Natural killer cell (primary cell): ENCODE results near the gene MYO16. TPM values are rescaled to one million over a fixed set of nuclear protein-coding genes. Genes with fewer than 3 reads are reported as not detected.

Experiments used
- ATAC-seq, 3 donors: fragments of 150-1000 bp in 2 of 3; fragments of 200-7000 bp in 1 of 3; cut with Tn5 transposase; 1 replicate in 1 of 3; 2 replicates in 2 of 3; pipeline ENCODE4 v1.10.0; 2021; ENCODE audit warnings: mild to moderate bottlenecking in 2 of 3, moderate library complexity in 2 of 3
- DNase-seq, 2 donors: peaks; one replicate each; pipeline versions ENCODE4 v3.0.0 to v3.0.0-alpha.2; 2013 to 2021; ENCODE audit warnings: mixed read lengths in 1 of 2
- H3K27ac ChIP-seq: one replicate; pipeline ENCODE4 v1.5.1; 2013; ENCODE audit warnings: mild to moderate bottlenecking, low read length
- H3K27me3 ChIP-seq: one replicate; pipeline ENCODE4 v1.6.1; 2013; ENCODE audit warnings: low read length; ENCODE audit not compliant: control insufficient read depth, insufficient read depth
- H3K36me3 ChIP-seq: one replicate; pipeline ENCODE4 v1.6.1; 2013; ENCODE audit warnings: low read length; ENCODE audit not compliant: control insufficient read depth, insufficient read depth
- H3K4me1 ChIP-seq: one replicate; pipeline ENCODE4 v1.6.1; 2013; ENCODE audit warnings: low read length; ENCODE audit not compliant: control insufficient read depth, insufficient read depth
- H3K4me3 ChIP-seq: one replicate; pipeline ENCODE4 v1.5.1; 2013; ENCODE audit warnings: low read length
- H3K9me3 ChIP-seq: one replicate; pipeline ENCODE4 v1.6.1; 2013; ENCODE audit warnings: low read length; ENCODE audit not compliant: control insufficient read depth, insufficient read depth
- H3K27ac Mint-ChIP-seq, 2 donors: one replicate each; pipeline ENCODE4 v1.8.0; 2022; ENCODE audit warnings: mild to moderate bottlenecking in 2 of 2, mixed read lengths in 2 of 2, moderate library complexity in 1 of 2
- H3K27me3 Mint-ChIP-seq, 2 donors: one replicate each; pipeline ENCODE4 v1.8.0; 2022; ENCODE audit warnings: low read depth in 2 of 2, mixed read lengths in 2 of 2
- H3K36me3 Mint-ChIP-seq: one replicate; pipeline ENCODE4 v1.8.0; 2022; ENCODE audit warnings: mixed read lengths
- H3K4me1 Mint-ChIP-seq, 2 donors: one replicate each; pipeline ENCODE4 v1.8.0; 2022; ENCODE audit warnings: mixed read lengths in 2 of 2
- H3K4me3 Mint-ChIP-seq: one replicate; pipeline ENCODE4 v1.8.0; 2022; ENCODE audit warnings: mild to moderate bottlenecking, moderate library complexity, mixed read lengths
- H3K9me3 Mint-ChIP-seq, 2 donors: one replicate each; pipeline ENCODE4 v1.8.0; 2022; ENCODE audit warnings: mixed read lengths in 2 of 2
- CTCF ChIP-seq: fragments of 200-600 bp; IDR thresholded peaks from one replicate; pipeline ENCODE4 v1.8.0; 2022; ENCODE audit warnings: antibody characterized with exemption
- WGBS: methylation state at CpG from one replicate; pipeline ENCODE4 v1.1.7; 2013; ENCODE audit warnings: missing lambda C conversion rate; ENCODE audit not compliant: insufficient coverage; 5-methylcytosine and 5-hydroxymethylcytosine counted together
- intact Hi-C: fragments of 100-400 bp; cut with micrococcal nuclease; formaldehyde crosslinking; loops from one replicate; pipeline ENCODE4 v1.14.2; 2022
- total RNA-seq, 4 donors: library from RNA; stranded (reverse); fragments of 120-200 nt in 1 of 4; gene quantifications; one replicate each; pipeline versions ENCODE4 v1.2.3 to v1.2.4, GENCODE V29; 2013 to 2022

The MYO16 gene
- under 1 TPM in 1 of 3 donors, not detected in 2; 0.28 TPM for total RNA-seq
- total RNA-seq (2013): 0.07 TPM

GRCh38 chr13:108629181-108629752 lies at the start of gene MYO16:
Gene MYO16, plus strand, starts transcription at chr13:108629611. Its CDS starts 234 bp downstream, at chr13:108629845.
- intact Hi-C loops: no loop called here
- no peaks in the 10 kb centered on the region for H3K4me1 ChIP-seq
- ATAC-seq (no peak), DNase-seq (no peak)
- no peaks in the 10 kb centered on the region for H3K27me3 ChIP-seq
- no peak within 1 kb of the TSS for H3K4me3 ChIP-seq
- Mint-ChIP-seq H3K4me3 (no peak within 1 kb of the TSS), H3K9me3 (peaks cover 3 to 4% of the 10 kb centered on the region in 2 donors), H3K36me3 (no peaks in the 10 kb centered on the region), H3K4me1 (no peaks in the 10 kb centered on the region), H3K27ac (no peak within 1 kb of the TSS), H3K27me3 (no peaks in the 10 kb centered on the region)
- H3K9me3 ChIP-seq: no peaks in the 10 kb centered on the region
- no peaks in the 10 kb centered on the region for H3K36me3 ChIP-seq
- WGBS: 58% methylated on average over 11 of the region's 11 CpGs
- TF ChIP-seq CTCF: no peak
- H3K27ac ChIP-seq: no peak within 1 kb of the TSS

GRCh38 chr13:108586826-108587225 lies 42.6 kb upstream of the MYO16 start:
- peaks cover 2% of the 10 kb centered on the region for H3K9me3 ChIP-seq
- H3K27ac Mint-ChIP-seq: no peak overlapping the region
- no peak for TF ChIP-seq CTCF
- WGBS: 88% methylated on average over 3 of the region's 3 CpGs
- intact Hi-C loops: no loop called here
- no peak for DNase-seq
- no peak for ATAC-seq
- H3K4me3 Mint-ChIP-seq: no peak overlapping the region
- H3K27me3 ChIP-seq: no peaks in the 10 kb centered on the region
- no peaks in the 10 kb centered on the region for H3K4me1 ChIP-seq
- no peaks in the 10 kb centered on the region for H3K36me3 ChIP-seq
- H3K36me3 Mint-ChIP-seq: no peaks in the 10 kb centered on the region
- H3K27ac ChIP-seq: no peak overlapping the region
- H3K4me3 ChIP-seq: no peak overlapping the region
- H3K9me3 Mint-ChIP-seq: peaks cover 7 to 9% of the 10 kb centered on the region in 2 donors
- H3K4me1 Mint-ChIP-seq: no peaks in the 10 kb centered on the region
- no peaks in the 10 kb centered on the region for H3K27me3 Mint-ChIP-seq

- H3K4me3 ChIP-seq: no peak overlapping the region
- DNase-seq: no peak
- peaks cover 2% of the 10 kb centered on the region for H3K9me3 ChIP-seq
- TF ChIP-seq CTCF: no peak
- H3K9me3 Mint-ChIP-seq: peaks cover 6 to 7% of the 10 kb centered on the region in 2 donors
- H3K4me1 Mint-ChIP-seq: no peaks in the 10 kb centered on the region
- no peaks in the 10 kb centered on the region for H3K27me3 ChIP-seq
- H3K27ac ChIP-seq: no peak overlapping the region
- H3K4me3 Mint-ChIP-seq: no peak overlapping the region
- no peak for ATAC-seq
- H3K36me3 ChIP-seq: no peaks in the 10 kb centered on the region
- no peaks in the 10 kb centered on the region for H3K4me1 ChIP-seq
- no peak overlapping the region for H3K27ac Mint-ChIP-seq
- 81% methylated on average over 3 of the region's 3 CpGs for WGBS
- H3K36me3 Mint-ChIP-seq: no peaks in the 10 kb centered on the region
- H3K27me3 Mint-ChIP-seq: no peaks in the 10 kb centered on the region
- intact Hi-C loops: no loop called here
Measured at GRCh38 chr13:108588516-108588915, 40.9 kb upstream of the MYO16 start.

- DNase-seq (no peak), ATAC-seq (peak in 1 of 3 donors; percentile 17)
- peaks cover 4 to 7% of the 10 kb centered on the region in 2 donors for H3K9me3 Mint-ChIP-seq
- H3K27ac Mint-ChIP-seq: no peak overlapping the region
- no peaks in the 10 kb centered on the region for H3K4me1 Mint-ChIP-seq
- H3K4me3 Mint-ChIP-seq: no peak overlapping the region
- H3K36me3 Mint-ChIP-seq: no peaks in the 10 kb centered on the region
- Histone ChIP-seq H3K27me3 (no peaks in the 10 kb centered on the region), H3K9me3 (no peaks in the 10 kb centered on the region), H3K4me3 (no peak overlapping the region), H3K36me3 (no peaks in the 10 kb centered on the region), H3K27ac (no peak overlapping the region), H3K4me1 (no peaks in the 10 kb centered on the region)
- intact Hi-C loops: no loop called here
- no peaks in the 10 kb centered on the region for H3K27me3 Mint-ChIP-seq
- WGBS: 27% methylated on average over 3 of the region's 3 CpGs
- TF ChIP-seq CTCF: no peak
Measured at GRCh38 chr13:108594153-108594552, 35.3 kb upstream of the MYO16 start.
